Measurements from ENCODE around the gene NOS3. TPM values are rescaled to one million over a fixed set of nuclear protein-coding genes. Genes with fewer than 3 reads are reported as not detected.
A peak's percentile ranks its signal among the peaks of the same experiment; 100 is the strongest.
"Not testable (repeated sequence)": the region's sequence is repeated elsewhere in the genome, so short reads cannot be mapped to it uniquely, and the experiment has no call there.

Gene NOS3
- polyA plus RNA-seq, 1 donor: 9.2 TPM

- DNase-seq: no peak
Observed at GRCh38 chr7:151003572-151003971, 12.8 kb downstream of the NOS3 start.

- no peak for DNase-seq
Observed at GRCh38 chr7:151005566-151005965, 14.7 kb downstream of the NOS3 start.

- DNase-seq: no peak
Observed at GRCh38 chr7:151006590-151007300, 15.9 kb downstream of the NOS3 start.

GRCh38 chr7:151007469-151007898, 16.7 kb downstream of the NOS3 start:
- no peak for DNase-seq

- DNase-seq: no peak
Observed at GRCh38 chr7:151008143-151008510, 17.3 kb downstream of the NOS3 start.

GRCh38 chr7:151008511-151009323, 17.9 kb downstream of the NOS3 start:
- no peak for DNase-seq

GRCh38 chr7:151009327-151010036, 18.7 kb downstream of the NOS3 start:
- no peak for DNase-seq

GRCh38 chr7:151010037-151010306, 19.2 kb downstream of the NOS3 start:
- DNase-seq: no peak

- no peak for DNase-seq
Observed at GRCh38 chr7:151010307-151011096, 19.7 kb downstream of the NOS3 start.

- DNase-seq: no peak
Observed at GRCh38 chr7:151011097-151011409, 20.2 kb downstream of the NOS3 start.

GRCh38 chr7:151011616-151012015, 20.8 kb downstream of the NOS3 start:
- not testable (repeated sequence) for DNase-seq

- DNase-seq: no peak
Observed at GRCh38 chr7:151012031-151012692, 21.3 kb downstream of the NOS3 start.

GRCh38 chr7:151012911-151013347, 22.1 kb downstream of the NOS3 start:
- DNase-seq: no peak

- DNase-seq: no peak
Observed at GRCh38 chr7:151013356-151013732, 22.5 kb downstream of the NOS3 start.

GRCh38 chr7:151013733-151014497, 23.1 kb downstream of the NOS3 start:
- peak; percentile 82 for DNase-seq

- no peak for DNase-seq
Observed at GRCh38 chr7:151014950-151015349, 24.1 kb downstream of the NOS3 start.

GRCh38 chr7:151015967-151016366, 25.1 kb downstream of the NOS3 start:
- DNase-seq: no peak

GRCh38 chr7:151016505-151016904, 25.7 kb downstream of the NOS3 start:
- DNase-seq: no peak

GRCh38 chr7:151016942-151017341, 26.1 kb downstream of the NOS3 start:
- DNase-seq: no peak

- DNase-seq: no peak
Observed at GRCh38 chr7:151017370-151017952, 26.6 kb downstream of the NOS3 start.

- DNase-seq: peak; percentile 59
Observed at GRCh38 chr7:151017953-151018420, 27.2 kb downstream of the NOS3 start.

Data from hindlimb muscle (tissue), 1 donor.